ENCODE measurements around the gene GOLGA1.

- TF ChIP-seq GATA2 (IDR thresholded peaks at IDR 0.05; ENCODE audit: low read depth, low read length) (no peak), GATA3 (IDR thresholded peaks at IDR 0.05; ENCODE audit: low read depth, low read length) (no peak)
Measured at GRCh38 chr9:124878518-124878917, 62.4 kb downstream of the GOLGA1 start.
